B cell (primary cell): Measurements from ENCODE around the gene CDH1. TPM values are rescaled to one million over a fixed set of nuclear protein-coding genes. Genes with fewer than 3 reads are reported as not detected.

ENCODE experiments used
- ATAC-seq: fragments of 200-7000 bp; cut with Tn5 transposase; one replicate; pipeline ENCODE4 v1.10.0; 2021; ENCODE audit warnings: low read depth, mild to moderate bottlenecking, moderate number of reproducible peaks, moderate library complexity
- CTCF ChIA-PET: fragments of 350-600 bp; sonication (Branson Sonifier 250); formaldehyde crosslinking; loops from one replicate; lab custom pipeline; 2021; ENCODE audit warnings: antibody characterized with exemption, inconsistent platforms; lab: Charles Lee
- POLR2A ChIA-PET: fragments of 350-600 bp; sonication (Branson Sonifier 250); formaldehyde crosslinking; loops from one replicate; lab custom pipeline; 2021; ENCODE audit warnings: antibody characterized with exemption; lab: Charles Lee
- DNase-seq: peaks from one replicate; pipeline ENCODE4 v3.0.0; 2013
- H2AFZ ChIP-seq: 2 replicates; pipeline ENCODE4 v1.6.1; 2012; ENCODE audit warnings: mild to moderate bottlenecking, low read depth, low read length; ENCODE audit not compliant: insufficient read depth, poor library complexity, severe bottlenecking
- H3K27ac ChIP-seq, 2 donors: 1 replicate in 1 of 2; 2 replicates in 1 of 2; pipeline ENCODE4 v1.5.1; 2012 to 2013; ENCODE audit warnings: low read length in 2 of 2, mild to moderate bottlenecking in 2 of 2, moderate library complexity in 1 of 2
- H3K27me3 ChIP-seq, 4 experiments: fragments of 200-600 bp in 1 of 4; sonication (generic) in 1 of 4; replicated peaks in 1 of 4; 1 replicate in 2 of 4; 2 replicates in 2 of 4; pipeline versions ENCODE4 v1.6.1 to v1.7.0; 2013 to 2016; ENCODE audit warnings: low read length in 3 of 4, mild to moderate bottlenecking in 2 of 4, mixed read lengths in 1 of 4, moderate library complexity in 1 of 4; ENCODE audit not compliant: insufficient read depth in 4 of 4, control insufficient read depth in 3 of 4; ENCODE audit errors: control extremely low read depth in 1 of 4
- H3K36me3 ChIP-seq, 2 experiments: replicated peaks in 1 of 2; 1 replicate in 1 of 2; 2 replicates in 1 of 2; pipeline versions ENCODE4 v1.6.1 to v1.7.1; 2013; ENCODE audit warnings: low read length in 1 of 2; ENCODE audit not compliant: insufficient read depth in 2 of 2, control insufficient read depth in 1 of 2; ENCODE audit errors: control extremely low read depth in 1 of 2, extremely low read depth in 1 of 2
- H3K4me1 ChIP-seq, 2 donors: fragments of 200-600 bp in 1 of 2; sonication (generic) in 1 of 2; 1 replicate in 1 of 2; 2 replicates in 1 of 2; pipeline versions ENCODE4 v1.5.1 to v1.6.1; 2013 to 2017; ENCODE audit warnings: low read length in 2 of 2; ENCODE audit not compliant: control insufficient read depth in 2 of 2, insufficient read depth in 2 of 2
- H3K4me2 ChIP-seq: replicated peaks from 2 replicates; pipeline ENCODE3; 2012; ENCODE audit warnings: mild to moderate bottlenecking, low read depth, low read length; ENCODE audit not compliant: poor library complexity, severe bottlenecking
- H3K4me3 ChIP-seq, 5 experiments: fragments of 200-600 bp in 1 of 5; sonication (generic) in 1 of 5; 1 replicate in 3 of 5; 2 replicates in 2 of 5; pipeline versions ENCODE4 v1.5.1 to v1.7.0; 2011 to 2016; ENCODE audit warnings: low read length in 4 of 5, mild to moderate bottlenecking in 4 of 5, low read depth in 2 of 5, control low read depth in 1 of 5, moderate library complexity in 1 of 5; ENCODE audit not compliant: insufficient read depth in 1 of 5; ENCODE audit errors: control extremely low read depth in 1 of 5, extremely low read depth in 1 of 5
- H3K79me2 ChIP-seq: fragments of 200-600 bp; sonication (generic); one replicate; pipeline ENCODE4 v1.6.0; 2016; ENCODE audit warnings: low read length; ENCODE audit not compliant: control insufficient read depth, insufficient read depth
- H3K9ac ChIP-seq: fragments of 200-600 bp; sonication (generic); 2 replicates; pipeline ENCODE4 v1.6.1; 2017; ENCODE audit warnings: mild to moderate bottlenecking, low read length, moderate library complexity
- H3K9me3 ChIP-seq, 3 donors: one replicate each; pipeline versions ENCODE4 v1.6.1 to v1.7.1; 2013; ENCODE audit warnings: low read length in 2 of 3; ENCODE audit not compliant: control insufficient read depth in 2 of 3, insufficient read depth in 1 of 3; ENCODE audit errors: control extremely low read depth in 1 of 3
- H4K20me1 ChIP-seq: 2 replicates; pipeline ENCODE4 v1.6.0; 2012; ENCODE audit warnings: mild to moderate bottlenecking, low read length; ENCODE audit not compliant: insufficient read depth, control insufficient read depth, poor library complexity, severe bottlenecking
- H3K27ac Mint-ChIP-seq: one replicate; pipeline ENCODE4 v1.8.0; 2021; ENCODE audit warnings: mixed read lengths
- H3K27me3 Mint-ChIP-seq: one replicate; pipeline ENCODE4 v1.8.0; 2021; ENCODE audit warnings: mixed read lengths
- H3K4me1 Mint-ChIP-seq: one replicate; pipeline ENCODE4 v1.8.0; 2021; ENCODE audit warnings: mixed read lengths
- H3K4me3 Mint-ChIP-seq: one replicate; pipeline ENCODE4 v1.8.0; 2021; ENCODE audit warnings: mixed read lengths
- H3K9me3 Mint-ChIP-seq: one replicate; pipeline ENCODE4 v1.8.0; 2022; ENCODE audit warnings: mixed read lengths; ENCODE audit not compliant: insufficient read depth
- CTCF ChIP-seq: fragments of 200-600 bp; IDR thresholded peaks from one replicate; pipeline ENCODE4 v1.8.0; 2022; ENCODE audit warnings: antibody characterized with exemption, mild to moderate bottlenecking
- EZH2 ChIP-seq: IDR thresholded peaks from 2 replicates; pipeline ENCODE4 v1.6.1; 2012; ENCODE audit warnings: borderline replicate concordance, low read depth, mild to moderate bottlenecking, moderate library complexity, low read length; ENCODE audit not compliant: insufficient read depth, poor library complexity, severe bottlenecking
- WGBS: methylation state at CpG from one replicate; pipeline ENCODE4 v1.1.5; 2013; ENCODE audit warnings: missing lambda C conversion rate; ENCODE audit not compliant: insufficient coverage; 5-methylcytosine and 5-hydroxymethylcytosine counted together
- intact Hi-C: fragments of 100-400 bp; cut with micrococcal nuclease; formaldehyde crosslinking; loops from one replicate; pipeline ENCODE4 v1.10.0; 2022
- polyA plus RNA-seq: library from polyadenylated mRNA; depleted of rRNA; stranded (reverse); fragments of >200 nt; gene quantifications from 2 replicates; pipeline ENCODE4 v1.2.3, GENCODE V29; 2012
- total RNA-seq, 2 donors: library from RNA; stranded (reverse); fragments of 120-200 nt in 1 of 2; gene quantifications; 1 replicate in 1 of 2; 2 replicates in 1 of 2; pipeline versions ENCODE4 v1.2.3 to v1.2.4, GENCODE V29; 2013 to 2022

The CDH1 gene
- total and polyA plus RNA-seq, 2 donors (not counting 1 experiment from before 2014, with no cell fraction given) = 2.0 TPM; not detected in 1

DNA sequence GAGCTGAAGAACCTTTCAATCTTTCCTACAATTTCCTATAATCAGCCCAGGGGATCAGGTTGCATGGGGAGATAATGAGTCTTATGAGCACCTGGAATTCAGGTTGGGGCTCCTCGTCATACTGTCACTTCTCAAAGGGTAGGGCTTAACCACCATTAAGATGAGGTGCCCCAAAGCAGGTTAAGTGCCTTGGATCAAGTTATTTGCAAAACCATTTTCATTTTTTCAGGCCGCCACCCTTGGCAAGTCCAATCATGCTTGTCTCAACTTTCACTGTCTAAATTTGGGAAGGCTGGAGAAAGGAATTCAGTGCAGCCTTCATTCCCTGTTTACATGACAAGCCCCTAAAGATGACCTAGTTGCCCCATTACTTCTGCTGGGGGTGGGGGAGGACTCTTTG lies 61.3 kb downstream of the CDH1 start:
- no peak for ATAC-seq
- Histone ChIP-seq H4K20me1 (no peaks in the 10 kb centered on the region), H3K27me3 (no peaks in the 10 kb centered on the region), H3K4me3 (no peak overlapping the region), H3K9ac (no peak overlapping the region), H3K4me2 (no peak overlapping the region), H3K9me3 (no peaks in the 10 kb centered on the region), H3K27ac (no peak overlapping the region), H3K4me1 (no peaks in the 10 kb centered on the region), H3K36me3 (no peaks in the 10 kb centered on the region), H2AFZ (no peak overlapping the region), H3K79me2 (no peaks in the 10 kb centered on the region)
- Mint-ChIP-seq H3K27ac (no peak overlapping the region), H3K27me3 (no peaks in the 10 kb centered on the region), H3K4me1 (peaks cover 3% of the 10 kb centered on the region), H3K9me3 (no peaks in the 10 kb centered on the region), H3K4me3 (no peak overlapping the region)
- no peak for TF ChIP-seq EZH2
- TF ChIP-seq CTCF = no peak
- WGBS = 100% methylated on average over 1 of the region's 2 CpGs
- CTCF ChIA-PET = interaction anchor here (0.6 to 3.8 kb wide), 8 partner anchors 28 to 360 kb away, joined by 3 to 26 read pairs (median 6); no protein-coding TSS in a partner anchor
- intact Hi-C loops = loop anchor here (10.0 kb wide), 1 partner anchor 54 kb away; no protein-coding TSS in a partner anchor
- POLR2A ChIA-PET = no interaction called here
- no peak for DNase-seq

- TF ChIP-seq EZH2 = no peak
- peak; percentile 62 for TF ChIP-seq CTCF
- ATAC-seq (peak; percentile 88), DNase-seq (peak; percentile 53)
- Histone ChIP-seq H3K9me3 (no peaks in the 10 kb centered on the region), H3K36me3 (no peaks in the 10 kb centered on the region), H4K20me1 (no peaks in the 10 kb centered on the region), H3K9ac (no peak overlapping the region), H3K27ac (no peak overlapping the region), H3K4me1 (no peaks in the 10 kb centered on the region), H3K79me2 (no peaks in the 10 kb centered on the region), H3K4me2 (no peak overlapping the region), H3K27me3 (no peaks in the 10 kb centered on the region), H3K4me3 (no peak overlapping the region), H2AFZ (no peak overlapping the region)
- H3K4me3 Mint-ChIP-seq = no peak overlapping the region
- ChIA-PET CTCF (interaction anchor here (0.6 to 6.1 kb wide), 19 partner anchors 9 to 323 kb away, joined by 3 to 47 read pairs (median 5); no protein-coding TSS in a partner anchor), POLR2A (interaction anchor here (0.6 to 1.2 kb wide), 2 partner anchors 30 to 42 kb away, joined by 3 read pairs; no protein-coding TSS in a partner anchor)
- H3K27me3 Mint-ChIP-seq = no peaks in the 10 kb centered on the region
- no peak overlapping the region for H3K27ac Mint-ChIP-seq
- no peaks in the 10 kb centered on the region for H3K9me3 Mint-ChIP-seq
- H3K4me1 Mint-ChIP-seq = peaks cover 3% of the 10 kb centered on the region
- 53% methylated on average over 3 of the region's 5 CpGs for WGBS
- intact Hi-C loops = loop anchor here (1.0 to 5.0 kb wide), 5 partner anchors 33 to 272 kb away; partner anchors contain the start of gene TANGO6
Observed at GRCh38 chr16:68800257-68800875, 63.3 kb downstream of the CDH1 start.
